WTC11 (cell line): ENCODE measurements around the gene DNPEP. TPM values are rescaled to one million over a fixed set of nuclear protein-coding genes. Genes with fewer than 3 reads are reported as not detected.

Source experiments
- ATAC-seq: fragments of 200-7000 bp; cut with Tn5 transposase; 2 replicates; pipeline ENCODE4 v1.10.0; 2021; ENCODE audit warnings: mild to moderate bottlenecking, moderate library complexity
- CTCF ChIA-PET: fragments of 300-600 bp; sonication (Branson Sonifier 250); formaldehyde crosslinking; loops from one replicate; lab custom pipeline; 2021; ENCODE audit warnings: antibody characterized with exemption; lab: Charles Lee
- POLR2A ChIA-PET: fragments of 350-600 bp; sonication (Branson Sonifier 250); formaldehyde crosslinking; loops from one replicate; lab custom pipeline; 2021; ENCODE audit warnings: antibody characterized with exemption; lab: Charles Lee
- DNase-seq: peaks from one replicate; pipeline ENCODE4 v3.0.0; 2021; ENCODE audit warnings: low spot score
- H3K27ac Mint-ChIP-seq: 2 replicates; pipeline ENCODE4 v1.8.0; 2021; ENCODE audit warnings: mixed read lengths
- H3K27me3 Mint-ChIP-seq: 2 replicates; pipeline ENCODE4 v1.8.0; 2021; ENCODE audit warnings: low read depth, mild to moderate bottlenecking, moderate library complexity, mixed read lengths
- H3K36me3 Mint-ChIP-seq: 2 replicates; pipeline ENCODE4 v1.8.0; 2021; ENCODE audit warnings: mixed read lengths
- H3K4me1 Mint-ChIP-seq: 2 replicates; pipeline ENCODE4 v1.8.0; 2022; ENCODE audit warnings: mixed read lengths
- H3K4me3 Mint-ChIP-seq: 2 replicates; pipeline ENCODE4 v1.8.0; 2021; ENCODE audit warnings: mild to moderate bottlenecking, moderate library complexity, mixed read lengths
- H3K9me3 Mint-ChIP-seq: 2 replicates; pipeline ENCODE4 v1.8.0; 2021; ENCODE audit warnings: mixed read lengths
- GABPB1 ChIP-seq: sonication (generic); formaldehyde crosslinking; IDR thresholded peaks from 2 replicates; pipeline ENCODE4 v1.8.1; 2023; ENCODE audit warnings: mild to moderate bottlenecking, missing genetic modification reagents
- GRHL2 ChIP-seq: fragments of 250-450 bp; sonication (Bioruptor Pico); IDR thresholded peaks from 2 replicates; pipeline ENCODE4 v1.8.0; 2022; ENCODE audit warnings: mild to moderate bottlenecking, moderate library complexity; ENCODE audit not compliant: insufficient replicate concordance, severe bottlenecking
- PRRX2 ChIP-seq: fragments of 250-450 bp; sonication (Bioruptor Pico); IDR thresholded peaks from 2 replicates; pipeline ENCODE4 v1.8.0; 2021; ENCODE audit warnings: mild to moderate bottlenecking
- SMAD4 ChIP-seq: sonication (generic); formaldehyde crosslinking; IDR thresholded peaks from 2 replicates; pipeline ENCODE4 v1.8.0; 2022; ENCODE audit warnings: mild to moderate bottlenecking, missing genetic modification reagents
- TCF7 ChIP-seq: sonication (generic); formaldehyde crosslinking; IDR thresholded peaks from 2 replicates; pipeline ENCODE4 v1.8.0; 2022; ENCODE audit warnings: mild to moderate bottlenecking, low read depth, missing genetic modification reagents, moderate library complexity
- ZBTB21 ChIP-seq: sonication (generic); formaldehyde crosslinking; IDR thresholded peaks from 2 replicates; pipeline ENCODE4 v1.8.1; 2023; ENCODE audit warnings: mild to moderate bottlenecking, missing genetic modification reagents, borderline replicate concordance
- ZNF232 ChIP-seq: sonication (generic); formaldehyde crosslinking; IDR thresholded peaks from 2 replicates; pipeline ENCODE4 v1.8.0; 2022; ENCODE audit warnings: mild to moderate bottlenecking, missing genetic modification reagents
- ZNF263 ChIP-seq: sonication (generic); formaldehyde crosslinking; IDR thresholded peaks from 2 replicates; pipeline ENCODE4 v1.8.1; 2022; ENCODE audit warnings: low read depth, mild to moderate bottlenecking, moderate library complexity, missing genetic modification reagents
- ZNF317 ChIP-seq: sonication (generic); formaldehyde crosslinking; IDR thresholded peaks from 2 replicates; pipeline ENCODE4 v1.8.1; 2023; ENCODE audit warnings: low read depth, mild to moderate bottlenecking, moderate library complexity, missing genetic modification reagents, borderline replicate concordance
- total RNA-seq: library from RNA; stranded (reverse); gene quantifications from 3 replicates; pipeline ENCODE4 v1.2.3, GENCODE V29; 2021
- TF ChIP-seq, protein P1 (sequence below): sonication (generic); formaldehyde crosslinking; IDR thresholded peaks from 2 replicates; pipeline ENCODE4 v1.8.1; 2023; ENCODE audit warnings: mild to moderate bottlenecking, missing genetic modification reagents, moderate library complexity
- TF ChIP-seq, protein P2 (sequence below): fragments of 250-450 bp; sonication (Bioruptor Pico); conservative IDR thresholded peaks from 2 replicates; pipeline ENCODE4 v1.9.0; 2021; ENCODE audit warnings: mild to moderate bottlenecking
- TF ChIP-seq, protein P3 (sequence below): sonication (generic); formaldehyde crosslinking; IDR thresholded peaks from 2 replicates; pipeline ENCODE4 v1.8.0; 2022; ENCODE audit warnings: mild to moderate bottlenecking, missing genetic modification reagents
- TF ChIP-seq, protein P4 (sequence below): sonication (generic); formaldehyde crosslinking; IDR thresholded peaks from 2 replicates; pipeline ENCODE4 v1.8.0; 2023; ENCODE audit warnings: missing genetic modification reagents
- TF ChIP-seq, protein P5 (sequence below): sonication (generic); formaldehyde crosslinking; IDR thresholded peaks from 2 replicates; pipeline ENCODE4 v1.8.0; 2022; ENCODE audit warnings: mild to moderate bottlenecking, missing genetic modification reagents
- TF ChIP-seq, protein P6 (sequence below): fragments of 250-450 bp; sonication (Bioruptor Pico); IDR thresholded peaks from 2 replicates; pipeline ENCODE4 v1.9.0; 2021; ENCODE audit warnings: mild to moderate bottlenecking, borderline replicate concordance

Gene DNPEP
- total RNA-seq, 1 experiment from 2014 or later, result 67.6 TPM

- 0 out of 2 replicates have a peak, but pooled peaks cover 2% of the 10 kb centered on the region for H3K36me3 Mint-ChIP-seq
- H3K4me3 Mint-ChIP-seq, result no peak overlapping the region
- DNase-seq (no peak), ATAC-seq (peak; percentile 64)
- ChIA-PET CTCF (interaction anchor here (0.9 to 5.6 kb wide), 13 partner anchors 13 to 386 kb away, joined by 3 to 77 read pairs (median 6); partner anchors contain the start of genes CHPF, SPEG and TMEM198), POLR2A (interaction anchor here (0.6 kb wide), 1 partner anchor 32 kb away, joined by 3 read pairs; no protein-coding TSS in a partner anchor)
- peaks cover 28% of the 10 kb centered on the region for H3K4me1 Mint-ChIP-seq
- peak overlapping the region; percentile 30; the same call in 1 of the 2 replicates for H3K27ac Mint-ChIP-seq
- no peak for TF ChIP-seq PRRX2 (CRISPR knock-in tag)
- TF ChIP-seq, protein P1, sequence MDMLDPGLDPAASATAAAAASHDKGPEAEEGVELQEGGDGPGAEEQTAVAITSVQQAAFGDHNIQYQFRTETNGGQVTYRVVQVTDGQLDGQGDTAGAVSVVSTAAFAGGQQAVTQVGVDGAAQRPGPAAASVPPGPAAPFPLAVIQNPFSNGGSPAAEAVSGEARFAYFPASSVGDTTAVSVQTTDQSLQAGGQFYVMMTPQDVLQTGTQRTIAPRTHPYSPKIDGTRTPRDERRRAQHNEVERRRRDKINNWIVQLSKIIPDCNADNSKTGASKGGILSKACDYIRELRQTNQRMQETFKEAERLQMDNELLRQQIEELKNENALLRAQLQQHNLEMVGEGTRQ (CRISPR knock-in tag), result no peak
- TF ChIP-seq, protein P2, sequence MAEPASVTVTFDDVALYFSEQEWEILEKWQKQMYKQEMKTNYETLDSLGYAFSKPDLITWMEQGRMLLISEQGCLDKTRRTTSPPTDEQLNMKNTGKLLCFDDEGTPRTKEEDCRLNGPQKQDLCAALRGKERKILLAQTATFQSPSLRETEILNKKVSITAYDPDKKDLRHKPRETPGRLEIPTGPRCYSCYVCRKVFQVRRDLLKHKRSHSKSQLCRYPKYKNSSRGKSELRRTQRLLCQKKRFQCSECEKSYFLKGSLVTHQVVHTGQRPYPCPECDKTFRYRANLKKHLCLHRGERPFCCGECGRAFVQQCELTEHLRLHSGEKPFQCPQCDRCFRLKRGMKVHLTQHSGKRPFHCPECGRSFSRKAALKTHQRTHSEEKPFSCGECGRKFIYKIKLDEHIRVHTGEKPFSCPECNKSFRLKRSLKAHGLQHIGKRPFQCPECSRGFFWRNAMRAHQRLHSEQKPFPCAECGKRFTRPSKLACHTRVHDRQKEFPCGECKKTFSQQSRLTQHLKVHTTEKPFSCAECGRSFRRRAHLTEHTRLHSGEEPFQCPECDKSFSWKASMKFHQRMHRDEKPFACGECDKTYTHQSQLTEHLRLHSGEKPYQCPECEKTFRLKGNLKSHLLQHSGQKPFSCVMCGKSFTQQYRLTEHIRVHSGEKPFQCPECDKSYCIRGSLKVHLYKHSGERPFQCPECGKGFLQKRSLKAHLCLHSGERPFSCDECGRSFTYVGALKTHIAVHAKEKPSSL (CRISPR knock-in tag), result no peak
- TF ChIP-seq GRHL2, result no peak
- no peak for TF ChIP-seq GABPB1 (CRISPR knock-in tag)
- no peak for TF ChIP-seq ZBTB21 (CRISPR knock-in tag)
- TF ChIP-seq ZNF232 (CRISPR knock-in tag), result no peak
- TF ChIP-seq, protein P3, sequence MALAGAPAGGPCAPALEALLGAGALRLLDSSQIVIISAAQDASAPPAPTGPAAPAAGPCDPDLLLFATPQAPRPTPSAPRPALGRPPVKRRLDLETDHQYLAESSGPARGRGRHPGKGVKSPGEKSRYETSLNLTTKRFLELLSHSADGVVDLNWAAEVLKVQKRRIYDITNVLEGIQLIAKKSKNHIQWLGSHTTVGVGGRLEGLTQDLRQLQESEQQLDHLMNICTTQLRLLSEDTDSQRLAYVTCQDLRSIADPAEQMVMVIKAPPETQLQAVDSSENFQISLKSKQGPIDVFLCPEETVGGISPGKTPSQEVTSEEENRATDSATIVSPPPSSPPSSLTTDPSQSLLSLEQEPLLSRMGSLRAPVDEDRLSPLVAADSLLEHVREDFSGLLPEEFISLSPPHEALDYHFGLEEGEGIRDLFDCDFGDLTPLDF, result no peak
- TF ChIP-seq, protein P4, sequence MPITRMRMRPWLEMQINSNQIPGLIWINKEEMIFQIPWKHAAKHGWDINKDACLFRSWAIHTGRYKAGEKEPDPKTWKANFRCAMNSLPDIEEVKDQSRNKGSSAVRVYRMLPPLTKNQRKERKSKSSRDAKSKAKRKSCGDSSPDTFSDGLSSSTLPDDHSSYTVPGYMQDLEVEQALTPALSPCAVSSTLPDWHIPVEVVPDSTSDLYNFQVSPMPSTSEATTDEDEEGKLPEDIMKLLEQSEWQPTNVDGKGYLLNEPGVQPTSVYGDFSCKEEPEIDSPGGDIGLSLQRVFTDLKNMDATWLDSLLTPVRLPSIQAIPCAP (CRISPR knock-in tag), result no peak
- TF ChIP-seq, protein P5, sequence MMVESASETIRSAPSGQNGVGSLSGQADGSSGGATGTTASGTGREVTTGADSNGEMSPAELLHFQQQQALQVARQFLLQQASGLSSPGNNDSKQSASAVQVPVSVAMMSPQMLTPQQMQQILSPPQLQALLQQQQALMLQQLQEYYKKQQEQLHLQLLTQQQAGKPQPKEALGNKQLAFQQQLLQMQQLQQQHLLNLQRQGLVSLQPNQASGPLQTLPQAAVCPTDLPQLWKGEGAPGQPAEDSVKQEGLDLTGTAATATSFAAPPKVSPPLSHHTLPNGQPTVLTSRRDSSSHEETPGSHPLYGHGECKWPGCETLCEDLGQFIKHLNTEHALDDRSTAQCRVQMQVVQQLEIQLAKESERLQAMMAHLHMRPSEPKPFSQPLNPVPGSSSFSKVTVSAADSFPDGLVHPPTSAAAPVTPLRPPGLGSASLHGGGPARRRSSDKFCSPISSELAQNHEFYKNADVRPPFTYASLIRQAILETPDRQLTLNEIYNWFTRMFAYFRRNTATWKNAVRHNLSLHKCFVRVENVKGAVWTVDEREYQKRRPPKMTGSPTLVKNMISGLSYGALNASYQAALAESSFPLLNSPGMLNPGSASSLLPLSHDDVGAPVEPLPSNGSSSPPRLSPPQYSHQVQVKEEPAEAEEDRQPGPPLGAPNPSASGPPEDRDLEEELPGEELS (CRISPR knock-in tag), result no peak
- TF ChIP-seq SMAD4 (CRISPR knock-in tag), result no peak
- no peak for TF ChIP-seq TCF7
- TF ChIP-seq ZNF263, result no peak
- no peak for TF ChIP-seq ZNF317
- TF ChIP-seq, protein P6, sequence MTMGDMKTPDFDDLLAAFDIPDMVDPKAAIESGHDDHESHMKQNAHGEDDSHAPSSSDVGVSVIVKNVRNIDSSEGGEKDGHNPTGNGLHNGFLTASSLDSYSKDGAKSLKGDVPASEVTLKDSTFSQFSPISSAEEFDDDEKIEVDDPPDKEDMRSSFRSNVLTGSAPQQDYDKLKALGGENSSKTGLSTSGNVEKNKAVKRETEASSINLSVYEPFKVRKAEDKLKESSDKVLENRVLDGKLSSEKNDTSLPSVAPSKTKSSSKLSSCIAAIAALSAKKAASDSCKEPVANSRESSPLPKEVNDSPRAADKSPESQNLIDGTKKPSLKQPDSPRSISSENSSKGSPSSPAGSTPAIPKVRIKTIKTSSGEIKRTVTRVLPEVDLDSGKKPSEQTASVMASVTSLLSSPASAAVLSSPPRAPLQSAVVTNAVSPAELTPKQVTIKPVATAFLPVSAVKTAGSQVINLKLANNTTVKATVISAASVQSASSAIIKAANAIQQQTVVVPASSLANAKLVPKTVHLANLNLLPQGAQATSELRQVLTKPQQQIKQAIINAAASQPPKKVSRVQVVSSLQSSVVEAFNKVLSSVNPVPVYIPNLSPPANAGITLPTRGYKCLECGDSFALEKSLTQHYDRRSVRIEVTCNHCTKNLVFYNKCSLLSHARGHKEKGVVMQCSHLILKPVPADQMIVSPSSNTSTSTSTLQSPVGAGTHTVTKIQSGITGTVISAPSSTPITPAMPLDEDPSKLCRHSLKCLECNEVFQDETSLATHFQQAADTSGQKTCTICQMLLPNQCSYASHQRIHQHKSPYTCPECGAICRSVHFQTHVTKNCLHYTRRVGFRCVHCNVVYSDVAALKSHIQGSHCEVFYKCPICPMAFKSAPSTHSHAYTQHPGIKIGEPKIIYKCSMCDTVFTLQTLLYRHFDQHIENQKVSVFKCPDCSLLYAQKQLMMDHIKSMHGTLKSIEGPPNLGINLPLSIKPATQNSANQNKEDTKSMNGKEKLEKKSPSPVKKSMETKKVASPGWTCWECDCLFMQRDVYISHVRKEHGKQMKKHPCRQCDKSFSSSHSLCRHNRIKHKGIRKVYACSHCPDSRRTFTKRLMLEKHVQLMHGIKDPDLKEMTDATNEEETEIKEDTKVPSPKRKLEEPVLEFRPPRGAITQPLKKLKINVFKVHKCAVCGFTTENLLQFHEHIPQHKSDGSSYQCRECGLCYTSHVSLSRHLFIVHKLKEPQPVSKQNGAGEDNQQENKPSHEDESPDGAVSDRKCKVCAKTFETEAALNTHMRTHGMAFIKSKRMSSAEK, result no peak
- peaks cover 40% of the 10 kb centered on the region for H3K27me3 Mint-ChIP-seq
- H3K9me3 Mint-ChIP-seq, result peaks cover 6% of the 10 kb centered on the region; the same call in 1 of the 2 replicates
Measured at GRCh38 chr2:219416235-219416602, 28.5 kb upstream of the DNPEP start.
